Measurements from ENCODE around the gene RRP1B.

GRCh38 chr21:43735236-43736091 lies 76.1 kb downstream of the RRP1B start:
- TF ChIP-seq CTCF (conservative IDR thresholded peaks at IDR 0.05 in 1 of 2, IDR thresholded peaks at IDR 0.05 in 1 of 2; ENCODE audit: low read depth in 1 of 2, low read length in 2 of 2) (no peak), EZH2 (IDR thresholded peaks at IDR 0.05; ENCODE audit: low read length, missing control alignments) (no peak)
